OCI-LY1 (cell line): ENCODE data around the gene TCF3.
A peak's percentile ranks its signal among the peaks of the same experiment; 100 is the strongest.

Experiments
- H2AFZ ChIP-seq: fragments of 200-600 bp; sonication (generic), shearing (Covaris generic); 2 replicates; pipeline ENCODE4 v1.6.0; 2014; ENCODE audit warnings: antibody characterized with exemption, mild to moderate bottlenecking, low read length
- H3F3A ChIP-seq: fragments of 200-600 bp; sonication (generic), shearing (Covaris generic); 2 replicates; pipeline ENCODE4 v1.6.0; 2014; ENCODE audit warnings: mild to moderate bottlenecking, antibody characterized with exemption, low read length, moderate library complexity; ENCODE audit not compliant: insufficient read depth
- H3K27ac ChIP-seq: fragments of 200-600 bp; sonication (generic); 2 replicates; pipeline ENCODE4 v1.5.1; 2014; ENCODE audit warnings: low read length, mixed run types, mild to moderate bottlenecking, low read depth; ENCODE audit not compliant: poor library complexity, severe bottlenecking
- H3K27me3 ChIP-seq: fragments of 200-600 bp; sonication (generic); 2 replicates; pipeline ENCODE4 v1.6.0; 2014; ENCODE audit warnings: antibody characterized with exemption, mild to moderate bottlenecking, low read length, moderate library complexity; ENCODE audit not compliant: insufficient read depth
- H3K36me3 ChIP-seq: fragments of 200-600 bp; sonication (generic); 2 replicates; pipeline ENCODE4 v1.6.1; 2014; ENCODE audit warnings: mild to moderate bottlenecking, antibody characterized with exemption, low read length, moderate library complexity, mixed read lengths; ENCODE audit not compliant: insufficient read depth
- H3K4me1 ChIP-seq: fragments of 200-600 bp; sonication (generic); 2 replicates; pipeline ENCODE4 v1.5.1; 2014; ENCODE audit warnings: mild to moderate bottlenecking, low read length, moderate library complexity; ENCODE audit not compliant: insufficient read depth, severe bottlenecking
- H3K4me2 ChIP-seq: fragments of 200-600 bp; sonication (generic), shearing (Covaris generic); 2 replicates; pipeline ENCODE4 v1.6.1; 2014; ENCODE audit warnings: low read length
- H3K4me3 ChIP-seq: fragments of 200-600 bp; sonication (generic); 2 replicates; pipeline ENCODE4 v1.5.1; 2014; ENCODE audit warnings: low read length, low read depth, mild to moderate bottlenecking, mixed read lengths; ENCODE audit not compliant: poor library complexity, severe bottlenecking
- H3K79me2 ChIP-seq: fragments of 200-600 bp; shearing (Covaris generic); 2 replicates; pipeline ENCODE4 v1.6.1; 2016; ENCODE audit warnings: mixed run types, low read length, mixed read lengths; ENCODE audit not compliant: insufficient read depth
- H3K9ac ChIP-seq: fragments of 200-600 bp; sonication (generic), shearing (Covaris generic); 2 replicates; pipeline ENCODE4 v1.6.1; 2014; ENCODE audit warnings: mild to moderate bottlenecking, low read length, mixed read lengths
- H3K9me2 ChIP-seq: fragments of 200-600 bp; sonication (generic), shearing (Covaris generic); 2 replicates; pipeline ENCODE4 v1.6.1; 2014; ENCODE audit warnings: low read depth, mild to moderate bottlenecking, low read length, mixed read lengths
- H3K9me3 ChIP-seq: fragments of 200-600 bp; shearing (Covaris generic); 2 replicates; pipeline ENCODE4 v1.6.1; 2014; ENCODE audit warnings: low read length, mixed read lengths
- H4K20me1 ChIP-seq: fragments of 200-600 bp; sonication (generic), shearing (Covaris generic); 2 replicates; pipeline ENCODE4 v1.6.0; 2016; ENCODE audit warnings: mild to moderate bottlenecking, low read length; ENCODE audit not compliant: insufficient read depth
- CTCF ChIP-seq: fragments of 200-600 bp; sonication (generic), shearing (Covaris generic); IDR thresholded peaks from 2 replicates; pipeline ENCODE4 v1.5.1; 2017; ENCODE audit warnings: mild to moderate bottlenecking, antibody characterized with exemption, low read length, moderate library complexity, mixed read lengths
- EZH2 ChIP-seq: fragments of 200-600 bp; sonication (generic), shearing (Covaris generic); IDR thresholded peaks from 2 replicates; pipeline ENCODE4 v1.8.0; 2017; ENCODE audit warnings: borderline replicate concordance, mixed run types, mild to moderate bottlenecking, antibody characterized with exemption, low read length, moderate library complexity, mixed read lengths

Gene TCF3

GRCh38 chr19:1630811-1631210, 21.6 kb downstream of the TCF3 start:
- Histone ChIP-seq H3F3A (peaks cover 4% of the 10 kb centered on the region; the same call in 1 of the 2 replicates), H3K4me2 (no peak overlapping the region), H2AFZ (no peak overlapping the region), H3K9me3 (no peaks in the 10 kb centered on the region), H3K4me3 (no peak overlapping the region), H3K79me2 (peaks cover 26% of the 10 kb centered on the region), H3K27ac (no peak overlapping the region), H3K27me3 (no peaks in the 10 kb centered on the region), H3K4me1 (peaks cover 15% of the 10 kb centered on the region), H3K9ac (no peak overlapping the region), H3K36me3 (peaks cover 86% of the 10 kb centered on the region), H4K20me1 (no peaks in the 10 kb centered on the region), H3K9me2 (no peaks in the 10 kb centered on the region)
- TF ChIP-seq CTCF (no peak), EZH2 (no peak)

GRCh38 chr19:1630012-1630411, 22.4 kb downstream of the TCF3 start:
- H3K9me2 ChIP-seq: no peaks in the 10 kb centered on the region
- peak overlapping the region; percentile 39 for H3K27ac ChIP-seq
- H4K20me1 ChIP-seq: no peaks in the 10 kb centered on the region
- H2AFZ ChIP-seq: no peak overlapping the region
- peaks cover 86% of the 10 kb centered on the region for H3K36me3 ChIP-seq
- no peak overlapping the region for H3K9ac ChIP-seq
- H3K4me3 ChIP-seq: no peak overlapping the region
- no peaks in the 10 kb centered on the region for H3K27me3 ChIP-seq
- peaks cover 18% of the 10 kb centered on the region for H3K79me2 ChIP-seq
- TF ChIP-seq EZH2: no peak
- no peak for TF ChIP-seq CTCF
- H3K9me3 ChIP-seq: no peaks in the 10 kb centered on the region
- no peak overlapping the region for H3K4me2 ChIP-seq
- H3F3A ChIP-seq: peaks cover 4% of the 10 kb centered on the region; the same call in 1 of the 2 replicates
- peaks cover 15% of the 10 kb centered on the region for H3K4me1 ChIP-seq

- Histone ChIP-seq H2AFZ (no peak overlapping the region), H3K36me3 (peaks cover 86% of the 10 kb centered on the region), H3K9me2 (no peaks in the 10 kb centered on the region), H3F3A (no peaks in the 10 kb centered on the region), H3K4me1 (peaks cover 19% of the 10 kb centered on the region), H3K9ac (no peak overlapping the region), H3K27me3 (no peaks in the 10 kb centered on the region), H4K20me1 (no peaks in the 10 kb centered on the region), H3K4me2 (no peak overlapping the region), H3K4me3 (no peak overlapping the region), H3K27ac (peak overlapping the region; percentile 39), H3K9me3 (no peaks in the 10 kb centered on the region), H3K79me2 (peaks cover 13% of the 10 kb centered on the region)
- TF ChIP-seq EZH2 (no peak), CTCF (no peak)
Observed at GRCh38 chr19:1629256-1629808, 23.1 kb downstream of the TCF3 start.
